ENCODE results near the gene MRGPRG. TPM values are rescaled to one million over a fixed set of nuclear protein-coding genes. Genes with fewer than 3 reads are reported as not detected.

MRGPRG gene
- total and polyA plus RNA-seq, 2 experiments from 2014 or later, result not detected

GRCh38 chr11:3196161-3197043 lies 22.2 kb downstream of the MRGPRG start:
- no peak overlapping the region for H3K4me2 ChIP-seq
- H2AFZ ChIP-seq, result no peak overlapping the region
- H3K79me2 ChIP-seq, result no peaks in the 10 kb centered on the region
- H3K4me3 ChIP-seq, result no peak overlapping the region
- no peak overlapping the region for H3K27ac ChIP-seq
- H4K20me1 ChIP-seq (ENCODE audit: insufficient read depth, poor library complexity, severe bottlenecking), result no peaks in the 10 kb centered on the region
- TF ChIP-seq EZH2phosphoT487 (IDR thresholded peaks at IDR 0.05; ENCODE audit: low read depth, severe bottlenecking, unreplicated experiment), result no peak
- no peak for TF ChIP-seq CTCF (IDR thresholded peaks at IDR 0.05; ENCODE audit: poor library complexity)
- no peak for TF ChIP-seq EZH2 (IDR thresholded peaks at IDR 0.05; ENCODE audit: borderline replicate concordance)
- DNase-seq (ENCODE audit: low spot score), result no peak
- no peaks in the 10 kb centered on the region for H3K9me3 ChIP-seq (ENCODE audit: low read depth)
- peaks cover 8% of the 10 kb centered on the region for H3K27me3 ChIP-seq
- H3K9me2 ChIP-seq (replicated peaks; ENCODE audit: insufficient read depth), result no peaks in the 10 kb centered on the region
- no peaks in the 10 kb centered on the region for H3K4me1 ChIP-seq (ENCODE audit: insufficient read depth)
- H3K36me3 ChIP-seq (replicated peaks; ENCODE audit: insufficient read depth, low read depth), result no peaks in the 10 kb centered on the region
- 87% methylated on average over 23 of the region's 23 CpGs for WGBS (ENCODE audit: low lambda C conversion rate, missing lambda C conversion rate)

GRCh38 chr11:3195251-3196160 lies 23.1 kb downstream of the MRGPRG start:
- no peak overlapping the region for H3K27ac ChIP-seq
- no peaks in the 10 kb centered on the region for H3K9me3 ChIP-seq (ENCODE audit: low read depth)
- no peak overlapping the region for H2AFZ ChIP-seq
- no peaks in the 10 kb centered on the region for H3K36me3 ChIP-seq (replicated peaks; ENCODE audit: insufficient read depth, low read depth)
- 76% methylated on average over 22 of the region's 22 CpGs for WGBS (ENCODE audit: low lambda C conversion rate, missing lambda C conversion rate)
- no peak overlapping the region for H3K4me2 ChIP-seq
- H3K27me3 ChIP-seq, result peaks cover 1% of the 10 kb centered on the region
- TF ChIP-seq CTCF (IDR thresholded peaks at IDR 0.05; ENCODE audit: poor library complexity) (peak; percentile 34), EZH2 (IDR thresholded peaks at IDR 0.05; ENCODE audit: borderline replicate concordance) (no peak)
- H3K9me2 ChIP-seq (replicated peaks; ENCODE audit: insufficient read depth), result no peaks in the 10 kb centered on the region
- H3K4me1 ChIP-seq (ENCODE audit: insufficient read depth), result no peaks in the 10 kb centered on the region
- no peaks in the 10 kb centered on the region for H4K20me1 ChIP-seq (ENCODE audit: insufficient read depth, poor library complexity, severe bottlenecking)
- H3K79me2 ChIP-seq, result no peaks in the 10 kb centered on the region
- no peak overlapping the region for H3K4me3 ChIP-seq
- DNase-seq (ENCODE audit: low spot score), result no peak

- no peak overlapping the region for H3K4me3 ChIP-seq
- H3K4me2 ChIP-seq, result no peak overlapping the region
- H2AFZ ChIP-seq, result no peak overlapping the region
- no peak for DNase-seq (ENCODE audit: low spot score)
- H3K9me3 ChIP-seq (ENCODE audit: low read depth), result no peaks in the 10 kb centered on the region
- H3K27me3 ChIP-seq, result no peaks in the 10 kb centered on the region
- no peaks in the 10 kb centered on the region for H3K79me2 ChIP-seq
- no peaks in the 10 kb centered on the region for H3K4me1 ChIP-seq (ENCODE audit: insufficient read depth)
- TF ChIP-seq EZH2 (IDR thresholded peaks at IDR 0.05; ENCODE audit: borderline replicate concordance), result no peak
- TF ChIP-seq CTCF (IDR thresholded peaks at IDR 0.05; ENCODE audit: poor library complexity), result no peak
- no peak for TF ChIP-seq EZH2phosphoT487 (IDR thresholded peaks at IDR 0.05; ENCODE audit: low read depth, severe bottlenecking, unreplicated experiment)
- WGBS (ENCODE audit: low lambda C conversion rate, missing lambda C conversion rate), result 84% methylated on average over 12 of the region's 12 CpGs
- no peaks in the 10 kb centered on the region for H3K9me2 ChIP-seq (replicated peaks; ENCODE audit: insufficient read depth)
- H3K27ac ChIP-seq, result no peak overlapping the region
- H4K20me1 ChIP-seq (ENCODE audit: insufficient read depth, poor library complexity, severe bottlenecking), result no peaks in the 10 kb centered on the region
- H3K36me3 ChIP-seq (replicated peaks; ENCODE audit: insufficient read depth, low read depth), result no peaks in the 10 kb centered on the region
These were observed 24.4 kb downstream of the MRGPRG start for GRCh38 chr11:3194016-3194816.

All from hepatocyte (in vitro differentiated cells).